Activated naive CD8-positive, alpha-beta T cell treated with anti-CD3 and anti-CD28 coated beads, Interleukin-2, amount 10 ng/mL, durations not matched to agents 7 days and 5 days (primary cell): Measurements from ENCODE around the gene SLC25A48. TPM values are rescaled to one million over a fixed set of nuclear protein-coding genes. Genes with fewer than 3 reads are reported as not detected.

Source experiments
- ATAC-seq: fragments of 150-1000 bp; cut with Tn5 transposase; one replicate; pipeline ENCODE4 v1.10.0; 2021; ENCODE audit warnings: low read depth, moderate library complexity
- POLR2A ChIA-PET: fragments of 350-600 bp; sonication (Branson Sonifier 250); formaldehyde crosslinking; loops from one replicate; lab custom pipeline; 2021; ENCODE audit warnings: antibody characterized with exemption; lab: Charles Lee
- DNase-seq: peaks from one replicate; pipeline ENCODE4 v3.0.0; 2021
- H3K27ac Mint-ChIP-seq: one replicate; pipeline ENCODE4 v1.8.0; 2022; ENCODE audit warnings: mild to moderate bottlenecking, mixed read lengths
- H3K27me3 Mint-ChIP-seq: one replicate; pipeline ENCODE4 v1.8.0; 2022; ENCODE audit warnings: mild to moderate bottlenecking, moderate library complexity, mixed read lengths
- H3K36me3 Mint-ChIP-seq: one replicate; pipeline ENCODE4 v1.8.0; 2021; ENCODE audit warnings: mild to moderate bottlenecking, mixed read lengths
- H3K4me1 Mint-ChIP-seq: one replicate; pipeline ENCODE4 v1.8.0; 2021; ENCODE audit warnings: mixed read lengths
- H3K4me3 Mint-ChIP-seq: one replicate; pipeline ENCODE4 v1.8.0; 2022; ENCODE audit warnings: mild to moderate bottlenecking, moderate library complexity, mixed read lengths
- H3K9me3 Mint-ChIP-seq: one replicate; pipeline ENCODE4 v1.8.0; 2021; ENCODE audit warnings: mixed read lengths
- total RNA-seq, 2 experiments: library from RNA; stranded (reverse); gene quantifications; one replicate each; pipeline ENCODE4 v1.2.3, GENCODE V29; 2021

Gene SLC25A48
- total RNA-seq, 2 experiments from 2014 or later = not detected

GRCh38 chr5:135886136-135886535 lies 51.7 kb downstream of the SLC25A48 start:
- H3K27ac Mint-ChIP-seq = no peak overlapping the region
- H3K9me3 Mint-ChIP-seq = no peaks in the 10 kb centered on the region
- no peaks in the 10 kb centered on the region for H3K36me3 Mint-ChIP-seq
- DNase-seq (no peak), ATAC-seq (no peak)
- H3K4me3 Mint-ChIP-seq = no peak overlapping the region
- POLR2A ChIA-PET = no interaction called here
- peaks cover 6% of the 10 kb centered on the region for H3K27me3 Mint-ChIP-seq
- H3K4me1 Mint-ChIP-seq = peaks cover 8% of the 10 kb centered on the region

GRCh38 chr5:135887447-135887864 lies 53.0 kb downstream of the SLC25A48 start:
- POLR2A ChIA-PET = no interaction called here
- DNase-seq (peak; percentile 58), ATAC-seq (peak; percentile 94)
- H3K27me3 Mint-ChIP-seq = peaks cover 8% of the 10 kb centered on the region
- H3K36me3 Mint-ChIP-seq = no peaks in the 10 kb centered on the region
- H3K9me3 Mint-ChIP-seq = no peaks in the 10 kb centered on the region
- H3K27ac Mint-ChIP-seq = no peak overlapping the region
- H3K4me3 Mint-ChIP-seq = peak overlapping the region; percentile 29
- peaks cover 8% of the 10 kb centered on the region for H3K4me1 Mint-ChIP-seq

GRCh38 chr5:135887881-135888614 lies 53.6 kb downstream of the SLC25A48 start:
- H3K4me1 Mint-ChIP-seq = peaks cover 8% of the 10 kb centered on the region
- POLR2A ChIA-PET = no interaction called here
- ATAC-seq (no peak), DNase-seq (no peak)
- H3K27me3 Mint-ChIP-seq = peaks cover 9% of the 10 kb centered on the region
- H3K27ac Mint-ChIP-seq = no peak overlapping the region
- H3K9me3 Mint-ChIP-seq = no peaks in the 10 kb centered on the region
- no peaks in the 10 kb centered on the region for H3K36me3 Mint-ChIP-seq
- peak overlapping the region; percentile 29 for H3K4me3 Mint-ChIP-seq

GRCh38 chr5:135890296-135890695 lies 55.8 kb downstream of the SLC25A48 start:
- H3K4me3 Mint-ChIP-seq = no peak overlapping the region
- H3K36me3 Mint-ChIP-seq = no peaks in the 10 kb centered on the region
- no peak overlapping the region for H3K27ac Mint-ChIP-seq
- POLR2A ChIA-PET = no interaction called here
- H3K27me3 Mint-ChIP-seq = peaks cover 19% of the 10 kb centered on the region
- H3K9me3 Mint-ChIP-seq = no peaks in the 10 kb centered on the region
- no peak for DNase-seq
- peaks cover 8% of the 10 kb centered on the region for H3K4me1 Mint-ChIP-seq
- ATAC-seq = no peak

GRCh38 chr5:135890867-135891266 lies 56.4 kb downstream of the SLC25A48 start:
- peak; percentile 21 for ATAC-seq
- H3K27me3 Mint-ChIP-seq = peaks cover 21% of the 10 kb centered on the region
- DNase-seq = no peak
- no peak overlapping the region for H3K27ac Mint-ChIP-seq
- no peak overlapping the region for H3K4me3 Mint-ChIP-seq
- H3K9me3 Mint-ChIP-seq = no peaks in the 10 kb centered on the region
- H3K4me1 Mint-ChIP-seq = peaks cover 8% of the 10 kb centered on the region
- POLR2A ChIA-PET = interaction anchor here (0.6 to 0.7 kb wide), 2 partner anchors 18 to 63 kb away, joined by 3 to 4 read pairs; no protein-coding TSS in a partner anchor
- H3K36me3 Mint-ChIP-seq = no peaks in the 10 kb centered on the region

GRCh38 chr5:135891268-135891667 lies 56.8 kb downstream of the SLC25A48 start:
- POLR2A ChIA-PET = interaction anchor here (0.6 to 0.7 kb wide), 2 partner anchors 17 to 64 kb away, joined by 3 to 4 read pairs; no protein-coding TSS in a partner anchor
- Mint-ChIP-seq H3K4me3 (no peak overlapping the region), H3K9me3 (no peaks in the 10 kb centered on the region), H3K36me3 (no peaks in the 10 kb centered on the region), H3K27ac (no peak overlapping the region), H3K4me1 (peaks cover 8% of the 10 kb centered on the region), H3K27me3 (peaks cover 25% of the 10 kb centered on the region)
- ATAC-seq = no peak
- DNase-seq = no peak

GRCh38 chr5:135891791-135892190 lies 57.3 kb downstream of the SLC25A48 start:
- no peak for ATAC-seq
- no peaks in the 10 kb centered on the region for H3K36me3 Mint-ChIP-seq
- H3K27ac Mint-ChIP-seq = no peak overlapping the region
- peaks cover 8% of the 10 kb centered on the region for H3K4me1 Mint-ChIP-seq
- DNase-seq = no peak
- H3K9me3 Mint-ChIP-seq = no peaks in the 10 kb centered on the region
- H3K27me3 Mint-ChIP-seq = peaks cover 25% of the 10 kb centered on the region
- no peak overlapping the region for H3K4me3 Mint-ChIP-seq
- POLR2A ChIA-PET = interaction anchor here (0.6 kb wide), 1 partner anchor 17 kb away, joined by 3 read pairs; no protein-coding TSS in a partner anchor

- Mint-ChIP-seq H3K9me3 (no peaks in the 10 kb centered on the region), H3K4me3 (no peak overlapping the region), H3K4me1 (peaks cover 3% of the 10 kb centered on the region), H3K27ac (no peak overlapping the region), H3K27me3 (peaks cover 32% of the 10 kb centered on the region), H3K36me3 (no peaks in the 10 kb centered on the region)
- POLR2A ChIA-PET = no interaction called here
- DNase-seq = no peak
- ATAC-seq = no peak
These were observed 59.8 kb downstream of the SLC25A48 start for GRCh38 chr5:135894276-135894675.

- H3K27ac Mint-ChIP-seq = no peak overlapping the region
- no peaks in the 10 kb centered on the region for H3K9me3 Mint-ChIP-seq
- peaks cover 3% of the 10 kb centered on the region for H3K4me1 Mint-ChIP-seq
- no peak for ATAC-seq
- H3K36me3 Mint-ChIP-seq = no peaks in the 10 kb centered on the region
- POLR2A ChIA-PET = no interaction called here
- no peak overlapping the region for H3K4me3 Mint-ChIP-seq
- no peak for DNase-seq
- H3K27me3 Mint-ChIP-seq = peaks cover 34% of the 10 kb centered on the region
These were observed 60.3 kb downstream of the SLC25A48 start for GRCh38 chr5:135894789-135895188.

- Mint-ChIP-seq H3K4me1 (peaks cover 3% of the 10 kb centered on the region), H3K27me3 (peaks cover 34% of the 10 kb centered on the region), H3K27ac (no peak within 1 kb of the TSS), H3K9me3 (no peaks in the 10 kb centered on the region), H3K4me3 (no peak within 1 kb of the TSS), H3K36me3 (no peaks in the 10 kb centered on the region)
- DNase-seq (no peak), ATAC-seq (no peak)
- POLR2A ChIA-PET = no interaction called here
These were observed 61.1 kb downstream of the SLC25A48 start, which contains the start of gene IL9 for GRCh38 chr5:135895474-135896006. Gene IL9 (minus strand): TSS chr5:135895841. CDS start chr5:135895816, 25 bp downstream.

- no peak overlapping the region for H3K4me3 Mint-ChIP-seq
- no peak overlapping the region for H3K27ac Mint-ChIP-seq
- ATAC-seq (no peak), DNase-seq (no peak)
- H3K36me3 Mint-ChIP-seq = no peaks in the 10 kb centered on the region
- no peaks in the 10 kb centered on the region for H3K9me3 Mint-ChIP-seq
- H3K4me1 Mint-ChIP-seq = no peaks in the 10 kb centered on the region
- peaks cover 36% of the 10 kb centered on the region for H3K27me3 Mint-ChIP-seq
- POLR2A ChIA-PET = no interaction called here
These were observed 64.2 kb downstream of the SLC25A48 start for GRCh38 chr5:135898651-135899050.

GRCh38 chr5:135900276-135900675 lies 65.8 kb downstream of the SLC25A48 start:
- Mint-ChIP-seq H3K36me3 (no peaks in the 10 kb centered on the region), H3K4me1 (no peaks in the 10 kb centered on the region), H3K4me3 (no peak overlapping the region), H3K27ac (no peak overlapping the region), H3K27me3 (peaks cover 29% of the 10 kb centered on the region), H3K9me3 (no peaks in the 10 kb centered on the region)
- no peak for DNase-seq
- no peak for ATAC-seq
- POLR2A ChIA-PET = no interaction called here

GRCh38 chr5:135901633-135902032 lies 67.2 kb downstream of the SLC25A48 start:
- Mint-ChIP-seq H3K27me3 (peaks cover 30% of the 10 kb centered on the region), H3K4me1 (no peaks in the 10 kb centered on the region), H3K4me3 (no peak overlapping the region), H3K27ac (no peak overlapping the region), H3K9me3 (no peaks in the 10 kb centered on the region), H3K36me3 (no peaks in the 10 kb centered on the region)
- DNase-seq (no peak), ATAC-seq (no peak)
- POLR2A ChIA-PET = no interaction called here

GRCh38 chr5:135905144-135905543 lies 70.7 kb downstream of the SLC25A48 start:
- Mint-ChIP-seq H3K9me3 (no peaks in the 10 kb centered on the region), H3K27me3 (peaks cover 26% of the 10 kb centered on the region), H3K4me1 (no peaks in the 10 kb centered on the region), H3K27ac (no peak overlapping the region), H3K4me3 (no peak overlapping the region), H3K36me3 (no peaks in the 10 kb centered on the region)
- ATAC-seq (no peak), DNase-seq (no peak)
- POLR2A ChIA-PET = no interaction called here
